Keratinocyte (primary cell): ENCODE measurements around the gene TMEM167A. TPM values are rescaled to one million over a fixed set of nuclear protein-coding genes. Genes with fewer than 3 reads are reported as not detected.

Experiments used
- DNase-seq: peaks from one replicate; pipeline ENCODE4 v3.0.0-alpha.2; 2011; ENCODE audit warnings: low read depth, missing footprints, low spot score
- FAIRE-seq: peaks from 2 replicates; lab custom pipeline; 2011; peaks lifted over from hg19 to GRCh38; lab: Jason Lieb, UNC
- H2AFZ ChIP-seq: 2 replicates; pipeline ENCODE4 v1.6.0; 2012; ENCODE audit warnings: low read length, control low read depth, inconsistent platforms; ENCODE audit not compliant: control insufficient read depth
- H3K27ac ChIP-seq: 2 replicates; pipeline ENCODE4 v1.5.1; 2011; ENCODE audit warnings: low read length; ENCODE audit not compliant: control insufficient read depth, insufficient read depth
- H3K27me3 ChIP-seq: 3 replicates; pipeline ENCODE4 v1.6.0; 2011; ENCODE audit warnings: low read length; ENCODE audit not compliant: control insufficient read depth, insufficient read depth; ENCODE audit errors: extremely low read depth
- H3K36me3 ChIP-seq, 2 experiments: 2 replicates in 1 of 2; 3 replicates in 1 of 2; pipeline ENCODE4 v1.5.1; 2011; ENCODE audit warnings: low read length in 2 of 2, mild to moderate bottlenecking in 1 of 2; ENCODE audit not compliant: control insufficient read depth in 2 of 2, insufficient read depth in 2 of 2; ENCODE audit errors: extremely low read depth in 1 of 2
- H3K4me1 ChIP-seq: 3 replicates; pipeline ENCODE4 v1.5.1; 2011; ENCODE audit warnings: low read length; ENCODE audit not compliant: control insufficient read depth, insufficient read depth; ENCODE audit errors: extremely low read depth
- H3K4me2 ChIP-seq: 3 replicates; pipeline ENCODE4 v1.6.0; 2011; ENCODE audit warnings: low read depth, low read length; ENCODE audit not compliant: control insufficient read depth, insufficient read depth; ENCODE audit errors: extremely low read depth
- H3K4me3 ChIP-seq, 3 experiments: fragments of 200-600 bp in 1 of 3; sonication (generic) in 1 of 3; 2 replicates in 2 of 3; 3 replicates in 1 of 3; pipeline ENCODE4 v1.5.1; 2011 to 2016; ENCODE audit warnings: low read length in 3 of 3, mild to moderate bottlenecking in 3 of 3, control low read depth in 2 of 3, inconsistent platforms in 1 of 3, low read depth in 1 of 3, mixed read lengths in 1 of 3, mixed run types in 1 of 3, moderate library complexity in 1 of 3; ENCODE audit not compliant: control insufficient read depth in 2 of 3, insufficient read depth in 2 of 3; ENCODE audit errors: extremely low read depth in 1 of 3
- H3K79me2 ChIP-seq: 2 replicates; pipeline ENCODE4 v1.6.0; 2012; ENCODE audit warnings: low read length; ENCODE audit not compliant: control insufficient read depth, insufficient read depth
- H3K9ac ChIP-seq: 3 replicates; pipeline ENCODE4 v1.6.0; 2011; ENCODE audit warnings: low read length; ENCODE audit not compliant: control insufficient read depth, insufficient read depth; ENCODE audit errors: extremely low read depth
- H3K9me1 ChIP-seq: 3 replicates; pipeline ENCODE4 v1.6.0; 2011; ENCODE audit warnings: low read length; ENCODE audit not compliant: control insufficient read depth, insufficient read depth; ENCODE audit errors: extremely low read depth
- H3K9me3 ChIP-seq: 2 replicates; pipeline ENCODE4 v1.5.1; 2012; ENCODE audit warnings: low read depth, low read length; ENCODE audit not compliant: control insufficient read depth
- H4K20me1 ChIP-seq: 3 replicates; pipeline ENCODE4 v1.6.0; 2011; ENCODE audit warnings: low read length; ENCODE audit not compliant: control insufficient read depth, insufficient read depth; ENCODE audit errors: extremely low read depth
- CTCF ChIP-seq, 3 experiments: IDR thresholded peaks in 1 of 3; conservative IDR thresholded peaks in 1 of 3; optimal IDR thresholded peaks in 1 of 3; 2 replicates in 2 of 3; 3 replicates in 1 of 3; pipeline versions ENCODE3 to v1.5.1; 2011; ENCODE audit warnings: low read length in 3 of 3, mild to moderate bottlenecking in 3 of 3, moderate library complexity in 2 of 3, control low read depth in 1 of 3, inconsistent platforms in 1 of 3; ENCODE audit not compliant: insufficient read depth in 2 of 3; ENCODE audit errors: extremely low read depth in 1 of 3
- EZH2 ChIP-seq: IDR thresholded peaks from one replicate; pipeline ENCODE4 v1.6.1; 2012; ENCODE audit warnings: inconsistent platforms, mild to moderate bottlenecking, low read length, moderate library complexity
- dilution Hi-C: fragments of 300-500 bp; cut with MboI; formaldehyde crosslinking; loops from one replicate; pipeline ENCODE4 v1.7.0; 2020; ENCODE audit warnings: low sequenced_read_pairs; ENCODE audit not compliant: extremely low pct_ligation_motif_present
- polyA plus RNA-seq, 5 experiments: library from polyadenylated mRNA; depleted of rRNA in 3 of 5; stranded (reverse) in 3 of 5; stranded (forward) in 1 of 5; unstranded in 1 of 5; fragments of >200 nt; gene quantifications; 1 replicate in 1 of 5; 2 replicates in 3 of 5; 3 replicates in 1 of 5; pipeline versions ENCODE4 v1.2.1 to v1.2.3, GENCODE V29; 2011 to 2012; ENCODE audit warnings: missing spikeins in 2 of 5, low read depth in 1 of 5, low replicate concordance in 1 of 5

Gene TMEM167A
- polyA plus RNA-seq, 1 donor (not counting 4 experiments of a cell fraction or from before 2014, with no cell fraction given) = 97.6 TPM

- H3K27me3 ChIP-seq = no peaks in the 10 kb centered on the region
- H3K9ac ChIP-seq = no peak overlapping the region
- H3K36me3 ChIP-seq = no peaks in the 10 kb centered on the region
- H3K9me1 ChIP-seq = no peaks in the 10 kb centered on the region
- FAIRE-seq = no peak
- H3K79me2 ChIP-seq = no peaks in the 10 kb centered on the region
- no peaks in the 10 kb centered on the region for H4K20me1 ChIP-seq
- no peak overlapping the region for H3K4me2 ChIP-seq
- H3K27ac ChIP-seq = no peak overlapping the region
- dilution Hi-C loops = no loop called here
- no peak overlapping the region for H2AFZ ChIP-seq
- H3K4me1 ChIP-seq = peaks cover 3% of the 10 kb centered on the region
- H3K4me3 ChIP-seq = no peak overlapping the region
- H3K9me3 ChIP-seq = no peaks in the 10 kb centered on the region
- DNase-seq = no peak
- TF ChIP-seq CTCF (optimal IDR thresholded peaks at IDR 0.05 in 1 of 3, IDR thresholded peaks at IDR 0.05 in 1 of 3, conservative IDR thresholded peaks at IDR 0.05 in 1 of 3; ENCODE audit: extremely low read depth in 1 of 3, insufficient read depth in 2 of 3, low read length in 3 of 3) = no peak
- TF ChIP-seq EZH2 = no peak
Observed at GRCh38 chr5:83026516-83026915, 50.7 kb downstream of the TMEM167A start.

DNA sequence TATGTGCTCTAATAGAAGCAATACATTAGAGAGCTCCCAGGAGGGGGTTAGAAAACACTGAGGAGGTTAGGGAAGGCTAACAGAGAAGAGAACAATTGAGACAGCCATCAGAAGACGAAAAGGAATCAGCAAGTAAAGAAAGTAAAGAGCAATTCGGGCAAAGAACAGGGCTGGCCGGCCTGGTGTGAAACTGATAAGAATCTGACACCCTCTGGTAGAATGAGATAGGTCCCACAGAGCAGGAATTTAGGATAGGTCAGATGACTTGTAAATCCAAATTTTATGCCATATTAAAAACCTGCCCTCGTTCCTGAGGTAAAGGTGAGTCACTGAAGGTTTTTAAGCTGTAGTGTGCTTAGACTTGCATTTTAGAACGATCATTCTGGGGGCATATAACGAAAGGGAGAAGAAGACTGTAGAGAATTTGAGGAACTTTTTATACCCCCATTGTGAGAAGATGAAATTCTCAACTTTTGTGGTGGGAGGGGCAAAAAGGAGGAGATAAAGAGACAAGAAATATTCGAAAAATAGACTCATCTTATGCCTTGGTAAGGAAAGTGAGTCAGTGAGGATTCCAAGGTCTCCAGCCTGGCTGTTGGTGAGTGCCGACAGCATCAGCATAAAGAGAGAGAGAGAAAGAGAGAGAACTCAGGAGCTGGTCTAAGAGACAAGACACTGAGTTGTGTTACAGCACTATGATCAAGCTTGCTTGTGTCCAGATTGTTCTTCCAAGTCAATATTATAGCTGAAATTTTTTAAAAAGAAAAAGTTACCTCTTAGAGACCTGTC is 51.3 kb downstream of the TMEM167A start:
- Histone ChIP-seq H2AFZ (no peak overlapping the region), H3K27me3 (no peaks in the 10 kb centered on the region), H3K9me1 (no peaks in the 10 kb centered on the region), H3K27ac (no peak overlapping the region), H3K36me3 (no peaks in the 10 kb centered on the region), H3K9me3 (no peaks in the 10 kb centered on the region), H3K4me1 (peaks cover 3% of the 10 kb centered on the region), H3K9ac (no peak overlapping the region), H3K4me2 (no peak overlapping the region), H4K20me1 (no peaks in the 10 kb centered on the region), H3K4me3 (no peak overlapping the region), H3K79me2 (no peaks in the 10 kb centered on the region)
- TF ChIP-seq CTCF (optimal IDR thresholded peaks at IDR 0.05 in 1 of 3, IDR thresholded peaks at IDR 0.05 in 1 of 3, conservative IDR thresholded peaks at IDR 0.05 in 1 of 3; ENCODE audit: extremely low read depth in 1 of 3, insufficient read depth in 2 of 3, low read length in 3 of 3) (no peak), EZH2 (no peak)
- DNase-seq = no peak
- dilution Hi-C loops = no loop called here
- no peak for FAIRE-seq
